Heart right ventricle (tissue), 16 donors: Measurements from ENCODE around the gene EIF1AD. TPM values are rescaled to one million over a fixed set of nuclear protein-coding genes. Genes with fewer than 3 reads are reported as not detected.
A peak's percentile ranks its signal among the peaks of the same experiment; 100 is the strongest.

ENCODE experiments used
- ATAC-seq, 8 donors: fragments of 200-7000 bp; cut with Tn5 transposase; one replicate each; pipeline ENCODE4 v1.9.1; 2020; ENCODE audit warnings: mild to moderate bottlenecking in 8 of 8, moderate library complexity in 8 of 8, moderate number of reproducible peaks in 1 of 8
- DNase-seq, 2 donors: peaks; one replicate each; pipeline ENCODE4 v3.0.0-alpha.2; 2020
- H3K27ac ChIP-seq, 10 donors: fragments of 200-600 bp; sonication (generic) in 2 of 10; one replicate each; pipeline versions ENCODE4 v1.5.0 to v1.8.0; 2020 to 2022; ENCODE audit warnings: mild to moderate bottlenecking in 3 of 10
- H3K27me3 ChIP-seq, 7 donors: fragments of 200-600 bp; one replicate each; pipeline ENCODE4 v1.8.0; 2021 to 2022; ENCODE audit warnings: mild to moderate bottlenecking in 2 of 7
- H3K36me3 ChIP-seq, 9 donors: fragments of 200-600 bp; sonication (generic) in 1 of 9; one replicate each; pipeline versions ENCODE4 v1.5.0 to v1.8.0; 2020 to 2022; ENCODE audit warnings: mild to moderate bottlenecking in 2 of 9
- H3K4me1 ChIP-seq, 9 donors: fragments of 200-600 bp; sonication (generic) in 1 of 9; one replicate each; pipeline versions ENCODE4 v1.5.0 to v1.8.0; 2020 to 2022; ENCODE audit warnings: mild to moderate bottlenecking in 4 of 9
- H3K4me3 ChIP-seq, 10 donors: fragments of 200-600 bp; sonication (generic) in 2 of 10; one replicate each; pipeline versions ENCODE4 v1.5.0 to v1.8.0; 2020 to 2022; ENCODE audit warnings: mild to moderate bottlenecking in 7 of 10, moderate library complexity in 2 of 10
- H3K9me3 ChIP-seq, 11 donors: fragments of 200-600 bp in 10 of 11; sonication (generic) in 2 of 11; one replicate each; pipeline versions ENCODE4 v1.5.0 to v1.8.0; 2013 to 2022; ENCODE audit warnings: mild to moderate bottlenecking in 2 of 11, control low read depth in 1 of 11, moderate library complexity in 1 of 11
- WGBS, 2 donors: extraction: QIAGEN DNeasy Blood & Tissue Kit; methylation state at CpG; one replicate each; pipeline ENCODE4 v1.1.7; 2013; ENCODE audit warnings: inconsistent platforms in 1 of 2; 5-methylcytosine and 5-hydroxymethylcytosine counted together
- intact Hi-C, 10 donors: fragments of 100-400 bp; cut with DNase I; formaldehyde crosslinking; loops; one replicate each; pipeline versions ENCODE4 v1.11.1 to v1.14.2; 2022
- polyA plus RNA-seq, 2 donors: library from polyadenylated mRNA; stranded (reverse); fragments of 200-250 nt; gene quantifications; one replicate each; pipeline ENCODE4 v1.2.3, GENCODE V29; 2013
- total RNA-seq, 10 donors: library from RNA; stranded (reverse); fragmentation: NEBNext Ultra II Directional in 3 of 10; extraction: Animal tissue kit (Norgen Biotek cat#: 25700) in 3 of 10; gene quantifications; one replicate each; pipeline versions ENCODE4 v1.2.1 to v1.2.4, GENCODE V29; 2021 to 2023
- TF ChIP-seq, protein P1 (sequence below), 9 donors: fragments of 200-600 bp; sonication (generic) in 2 of 9; IDR thresholded peaks; one replicate each; pipeline versions ENCODE4 v1.5.0 to v1.8.0; 2021 to 2022; ENCODE audit warnings: antibody characterized with exemption in 9 of 9, mild to moderate bottlenecking in 5 of 9, moderate library complexity in 1 of 9
- donor health status: Arrhythmogenic right ventricular cardiomyopathy.
- donor health status: ischemic (EF 13 %, LVEDD 7.1; RV severe dilation, severe dysfunction).
- donor health status: healthy with polysubstance abuse.
- donor health status: DM: no; HTN: yes; CAD: no.
- donor health status: DM: no; HTN: no; CAD: no.
- donor health status: ischemic (EF 25% LVEDD 6.9; RV normal size, moderate dysfunction).
- donor health status: ischemic (EF 25% LVEDD 5.7; RV mildly dilated, moderate dysfunction).
- donor health status: healthy.
- donor health status: DM: yes; HTN: yes; CAD: no.
- donor health status: Ischemic cardiomyopathy.
- donor health status: ischemic (EF 35%, LVEDD 5.7; RV mildly dilated, moderate dysfunction).
- donor health status: nonischemic (EF 11% LVEDD 7.7; RV severe dilation, severe dysfunction).
- donor health status: DM: yes; HTN: yes; CAD: no.
- donor health status: PGD.
- donor health status: ischemic (EF 29% LVEDD 5.4; RV normal size, mild dysfunction).
- donor health status: nonischemic (EF 23%, LVEDD 6.1; RV moderate dilation, normal function).

EIF1AD gene
- total and polyA plus RNA-seq, 12 donors: 15.1 to 30.0 (median 19.7) TPM

DNA sequence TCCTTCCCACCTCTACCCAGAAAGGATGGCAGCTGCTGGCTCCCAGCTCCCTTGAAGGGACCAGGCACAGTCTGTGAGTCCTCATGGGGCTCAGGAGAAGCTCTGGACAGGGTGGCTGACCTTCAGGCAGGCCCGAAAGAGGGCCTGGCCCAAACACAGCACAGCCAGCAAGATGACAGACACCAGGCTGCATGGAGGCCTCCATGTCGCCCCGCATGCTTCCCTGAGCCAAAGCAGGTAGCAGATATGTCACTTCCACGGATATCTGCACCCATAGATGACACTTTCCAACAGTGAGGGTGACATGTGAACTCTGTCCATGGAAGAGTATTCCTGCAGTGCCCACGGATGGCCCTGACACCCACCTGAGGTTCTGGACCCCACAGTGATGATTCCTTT is 18.4 kb downstream of the EIF1AD start:
- Histone ChIP-seq H3K4me3 (no peak overlapping the region), H3K36me3 (peaks cover 0 to 17% (median 9%) of the 10 kb centered on the region in 9 donors), H3K27me3 (no peaks in the 10 kb centered on the region), H3K4me1 (peaks cover 0 to 6% (median 0%) of the 10 kb centered on the region in 9 donors), H3K9me3 (no peaks in the 10 kb centered on the region), H3K27ac (no peak overlapping the region)
- WGBS, 2 donors: 77 to 79% methylated on average over 5 of the region's 5 CpGs
- TF ChIP-seq, protein P1, sequence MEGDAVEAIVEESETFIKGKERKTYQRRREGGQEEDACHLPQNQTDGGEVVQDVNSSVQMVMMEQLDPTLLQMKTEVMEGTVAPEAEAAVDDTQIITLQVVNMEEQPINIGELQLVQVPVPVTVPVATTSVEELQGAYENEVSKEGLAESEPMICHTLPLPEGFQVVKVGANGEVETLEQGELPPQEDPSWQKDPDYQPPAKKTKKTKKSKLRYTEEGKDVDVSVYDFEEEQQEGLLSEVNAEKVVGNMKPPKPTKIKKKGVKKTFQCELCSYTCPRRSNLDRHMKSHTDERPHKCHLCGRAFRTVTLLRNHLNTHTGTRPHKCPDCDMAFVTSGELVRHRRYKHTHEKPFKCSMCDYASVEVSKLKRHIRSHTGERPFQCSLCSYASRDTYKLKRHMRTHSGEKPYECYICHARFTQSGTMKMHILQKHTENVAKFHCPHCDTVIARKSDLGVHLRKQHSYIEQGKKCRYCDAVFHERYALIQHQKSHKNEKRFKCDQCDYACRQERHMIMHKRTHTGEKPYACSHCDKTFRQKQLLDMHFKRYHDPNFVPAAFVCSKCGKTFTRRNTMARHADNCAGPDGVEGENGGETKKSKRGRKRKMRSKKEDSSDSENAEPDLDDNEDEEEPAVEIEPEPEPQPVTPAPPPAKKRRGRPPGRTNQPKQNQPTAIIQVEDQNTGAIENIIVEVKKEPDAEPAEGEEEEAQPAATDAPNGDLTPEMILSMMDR (IDR thresholded peaks at IDR 0.05): no peak
- ATAC-seq: no peak
- intact Hi-C loops: loop anchor here in 5 of 10 donors (5.0 to 10.0 kb wide), 5 partner anchors 101 to 359 kb away; partner anchors contain the start of genes RNASEH2C (in 1 of the 5) and SIPA1 (in 1 of the 5)
- DNase-seq: no peak

DNA sequence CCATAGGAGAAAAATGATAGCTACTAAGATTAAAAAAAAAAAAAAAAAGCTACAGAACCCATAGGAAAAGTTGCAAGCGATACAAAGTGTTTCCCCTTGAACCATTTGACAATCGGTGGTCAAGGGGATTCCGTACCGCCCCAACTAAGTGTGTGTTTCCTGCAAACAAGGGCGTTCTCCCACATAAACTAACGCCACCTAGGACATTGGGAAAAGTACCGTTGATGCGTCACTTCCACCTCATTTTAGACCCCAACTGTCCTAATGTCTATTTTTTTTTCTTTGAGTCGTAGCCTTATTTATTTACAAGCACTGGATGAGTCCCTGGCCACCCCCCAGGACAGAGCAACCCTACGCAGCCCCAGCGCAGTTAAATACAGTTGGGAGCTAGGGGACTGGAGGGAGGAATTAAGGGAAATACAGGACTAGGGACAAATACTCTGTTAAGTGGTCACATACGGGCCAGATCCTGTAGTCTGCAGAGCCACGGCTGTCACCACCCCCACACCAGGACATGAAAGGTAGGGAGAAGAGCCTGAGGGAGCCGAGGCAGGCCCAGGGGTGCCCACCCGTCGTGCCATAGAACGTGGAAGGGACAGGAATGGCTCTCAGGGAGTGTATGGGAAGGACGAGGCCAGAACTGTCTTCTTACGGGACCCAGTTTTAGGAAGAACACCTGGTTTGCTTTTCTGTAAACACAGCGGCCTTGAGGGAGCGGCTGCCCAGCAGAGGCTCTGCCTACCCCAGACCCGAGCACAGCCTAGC is 19.0 kb downstream of the EIF1AD start:
- H3K36me3 ChIP-seq: peaks cover 0 to 23% (median 14%) of the 10 kb centered on the region in 9 donors
- ATAC-seq: no peak
- H3K27ac ChIP-seq: no peak overlapping the region
- H3K4me3 ChIP-seq: no peak overlapping the region
- 73 to 78% methylated on average over 22 of the region's 22 CpGs for WGBS, 2 donors
- DNase-seq: no peak
- no peaks in the 10 kb centered on the region for H3K9me3 ChIP-seq
- intact Hi-C loops: loop anchor here in 5 of 10 donors (5.0 to 10.0 kb wide), 5 partner anchors 101 to 358 kb away; partner anchors contain the start of genes RNASEH2C (in 1 of the 5) and SIPA1 (in 1 of the 5)
- TF ChIP-seq, protein P1 (IDR thresholded peaks at IDR 0.05): no peak
- peaks cover 0 to 6% (median 0%) of the 10 kb centered on the region in 9 donors for H3K4me1 ChIP-seq
- no peaks in the 10 kb centered on the region for H3K27me3 ChIP-seq

- no peak overlapping the region for H3K4me3 ChIP-seq
- DNase-seq: no peak
- no peak overlapping the region for H3K27ac ChIP-seq
- H3K27me3 ChIP-seq: no peaks in the 10 kb centered on the region
- 74 to 81% methylated on average over 16 of the region's 16 CpGs for WGBS, 2 donors
- peaks cover 0 to 31% (median 22%) of the 10 kb centered on the region in 9 donors for H3K36me3 ChIP-seq
- H3K9me3 ChIP-seq: no peaks in the 10 kb centered on the region
- intact Hi-C loops: loop anchor here in 5 of 10 donors (5.0 to 10.0 kb wide), 5 partner anchors 100 to 357 kb away; partner anchors contain the start of genes RNASEH2C (in 1 of the 5) and SIPA1 (in 1 of the 5)
- TF ChIP-seq, protein P1 (IDR thresholded peaks at IDR 0.05): no peak
- peak in 3 of 8 donors; percentile 3 to 40 (median 18) for ATAC-seq
- peaks cover 0 to 6% (median 0%) of the 10 kb centered on the region in 9 donors for H3K4me1 ChIP-seq
Observed at GRCh38 chr11:65981972-65982823, 19.8 kb downstream of the EIF1AD start.
